Psoas muscle (tissue), 8 donors: ENCODE results near the gene USP24. TPM values are rescaled to one million over a fixed set of nuclear protein-coding genes. Genes with fewer than 3 reads are reported as not detected.

Experiments
- ATAC-seq, 4 donors: fragments of 200-7000 bp; cut with Tn5 transposase; one replicate each; pipeline ENCODE4 v1.9.1; 2020; ENCODE audit warnings: moderate library complexity in 3 of 4, mild to moderate bottlenecking in 2 of 4
- DNase-seq, 2 donors: peaks; one replicate each; pipeline ENCODE4 v3.0.0-alpha.2; 2020
- H3K27ac ChIP-seq: fragments of 200-600 bp; one replicate; pipeline ENCODE4 v1.8.0; 2022
- H3K27me3 ChIP-seq, 3 donors: fragments of 200-600 bp in 1 of 3; one replicate each; pipeline versions ENCODE4 v1.6.1 to v1.8.0; 2013 to 2022; ENCODE audit warnings: low read length in 2 of 3, mild to moderate bottlenecking in 2 of 3, moderate library complexity in 1 of 3; ENCODE audit not compliant: insufficient read depth in 3 of 3
- H3K36me3 ChIP-seq, 2 donors: fragments of 200-600 bp in 1 of 2; one replicate each; pipeline versions ENCODE4 v1.6.1 to v1.8.0; 2013 to 2022; ENCODE audit warnings: low read depth in 1 of 2, mild to moderate bottlenecking in 1 of 2, moderate library complexity in 1 of 2; ENCODE audit not compliant: insufficient read depth in 1 of 2
- H3K4me1 ChIP-seq: fragments of 200-600 bp; one replicate; pipeline ENCODE4 v1.8.0; 2022
- H3K4me3 ChIP-seq: fragments of 200-600 bp; one replicate; pipeline ENCODE4 v1.8.0; 2022; ENCODE audit warnings: mild to moderate bottlenecking
- H3K9me3 ChIP-seq: fragments of 200-600 bp; one replicate; pipeline ENCODE4 v1.8.0; 2022
- WGBS, 3 donors: extraction: QIAGEN DNeasy Blood & Tissue Kit; methylation state at CpG; one replicate each; pipeline versions ENCODE4 v1.1.6 to v1.1.7; 2013; 5-methylcytosine and 5-hydroxymethylcytosine counted together
- intact Hi-C, 2 donors: fragments of 100-400 bp; cut with DNase I; formaldehyde crosslinking; loops; one replicate each; pipeline versions ENCODE4 v1.11.0 to v1.14.2; 2022
- polyA plus RNA-seq, 3 donors: library from polyadenylated mRNA; stranded (reverse); fragments of 200-250 nt; gene quantifications; one replicate each; pipeline ENCODE4 v1.2.3, GENCODE V29; 2013
- total RNA-seq, 4 donors: library from RNA; stranded (reverse); fragmentation: NEBNext Ultra II Directional in 2 of 4; extraction: Animal tissue kit (Norgen Biotek cat#: 25700) in 2 of 4; gene quantifications; one replicate each; pipeline versions ENCODE4 v1.2.1 to v1.2.4, GENCODE V29; 2021 to 2023
- TF ChIP-seq, protein P1 (sequence below): fragments of 200-600 bp; IDR thresholded peaks from one replicate; pipeline ENCODE4 v1.8.0; 2022; ENCODE audit warnings: antibody characterized with exemption
- donor health status: healthy with polysubstance abuse.
- donor health status: DM: no; HTN: no; CAD: no; lungs with moderate emphysema.
- donor health status: Bipolar disorder and iron deficiency.
- donor health status: healthy.
- donor health status: DM: yes; HTN: yes; CAD: no.
- donor health status: DM: no; HTN: no; CAD: no.
- donor health status: DM: no; HTN: no; CAD: no.
- donor health status: DM: yes; HTN: yes; CAD: no.

USP24 gene
- total and polyA plus RNA-seq, 7 donors = 14.6 to 67.9 (median 53.2) TPM

DNA sequence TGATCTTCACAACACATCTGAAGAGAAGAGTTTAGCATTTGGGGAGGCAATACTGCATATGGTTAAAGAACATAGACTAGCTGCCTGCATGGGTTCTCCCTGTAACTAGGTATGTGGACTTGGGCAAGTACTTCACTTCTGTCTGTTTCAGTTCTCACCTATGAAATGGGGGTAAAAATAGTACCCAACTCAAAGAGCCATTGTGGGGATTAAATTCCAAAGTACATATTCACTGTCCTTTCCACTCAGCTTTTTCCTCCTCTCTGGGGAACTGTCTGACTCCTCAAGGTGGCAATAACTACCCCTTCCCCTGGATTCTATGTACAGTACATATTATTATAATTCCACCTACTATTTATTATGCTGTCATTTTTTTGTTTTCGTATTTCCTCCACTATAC lies 44.7 kb downstream of the USP24 start:
- peaks cover 0 to 63% of the 10 kb centered on the region in 2 donors for H3K36me3 ChIP-seq
- TF ChIP-seq, protein P1, sequence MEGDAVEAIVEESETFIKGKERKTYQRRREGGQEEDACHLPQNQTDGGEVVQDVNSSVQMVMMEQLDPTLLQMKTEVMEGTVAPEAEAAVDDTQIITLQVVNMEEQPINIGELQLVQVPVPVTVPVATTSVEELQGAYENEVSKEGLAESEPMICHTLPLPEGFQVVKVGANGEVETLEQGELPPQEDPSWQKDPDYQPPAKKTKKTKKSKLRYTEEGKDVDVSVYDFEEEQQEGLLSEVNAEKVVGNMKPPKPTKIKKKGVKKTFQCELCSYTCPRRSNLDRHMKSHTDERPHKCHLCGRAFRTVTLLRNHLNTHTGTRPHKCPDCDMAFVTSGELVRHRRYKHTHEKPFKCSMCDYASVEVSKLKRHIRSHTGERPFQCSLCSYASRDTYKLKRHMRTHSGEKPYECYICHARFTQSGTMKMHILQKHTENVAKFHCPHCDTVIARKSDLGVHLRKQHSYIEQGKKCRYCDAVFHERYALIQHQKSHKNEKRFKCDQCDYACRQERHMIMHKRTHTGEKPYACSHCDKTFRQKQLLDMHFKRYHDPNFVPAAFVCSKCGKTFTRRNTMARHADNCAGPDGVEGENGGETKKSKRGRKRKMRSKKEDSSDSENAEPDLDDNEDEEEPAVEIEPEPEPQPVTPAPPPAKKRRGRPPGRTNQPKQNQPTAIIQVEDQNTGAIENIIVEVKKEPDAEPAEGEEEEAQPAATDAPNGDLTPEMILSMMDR = no peak
- no peaks in the 10 kb centered on the region for H3K27me3 ChIP-seq
- no peak for DNase-seq
- WGBS, 3 donors = 92 to 100% (median 94%) methylated on average over 1 of the region's 1 CpG
- intact Hi-C loops = loop anchor here in 1 of 2 donors (5.0 kb wide), 1 partner anchor 42 kb away; no protein-coding TSS in a partner anchor
- H3K9me3 ChIP-seq = no peaks in the 10 kb centered on the region
- ATAC-seq = peak in 3 of 4 donors; percentile 42 to 74 (median 63)
- H3K27ac ChIP-seq = no peak overlapping the region
- no peak overlapping the region for H3K4me3 ChIP-seq
- H3K4me1 ChIP-seq = peaks cover 39% of the 10 kb centered on the region

DNA sequence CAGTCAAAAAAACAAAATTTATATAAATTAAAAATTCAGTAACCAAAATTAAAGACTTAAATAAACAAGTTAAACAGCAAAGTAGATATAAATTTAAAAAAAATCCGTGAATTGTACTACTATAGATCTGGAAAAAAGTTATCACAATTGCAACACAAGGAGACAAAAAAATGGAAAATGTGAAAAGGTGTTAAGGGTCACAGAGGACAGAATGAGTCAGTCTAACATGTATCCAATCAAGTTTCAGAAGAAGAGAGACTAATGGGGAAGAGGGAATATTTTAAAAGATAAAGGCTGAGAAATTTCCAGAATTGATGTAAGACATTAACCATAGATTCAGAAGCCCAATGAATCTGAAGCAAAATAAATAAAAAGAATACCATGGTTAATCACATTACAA lies 46.0 kb downstream of the USP24 start:
- 89 to 95% (median 90%) methylated on average over 1 of the region's 1 CpG for WGBS, 3 donors
- peaks cover 0 to 75% of the 10 kb centered on the region in 2 donors for H3K36me3 ChIP-seq
- no peak overlapping the region for H3K27ac ChIP-seq
- no peaks in the 10 kb centered on the region for H3K9me3 ChIP-seq
- TF ChIP-seq, protein P1 = no peak
- DNase-seq = no peak
- H3K4me1 ChIP-seq = peaks cover 33% of the 10 kb centered on the region
- ATAC-seq = no peak
- intact Hi-C loops = no loop called here
- H3K27me3 ChIP-seq = no peaks in the 10 kb centered on the region
- no peak overlapping the region for H3K4me3 ChIP-seq

DNA sequence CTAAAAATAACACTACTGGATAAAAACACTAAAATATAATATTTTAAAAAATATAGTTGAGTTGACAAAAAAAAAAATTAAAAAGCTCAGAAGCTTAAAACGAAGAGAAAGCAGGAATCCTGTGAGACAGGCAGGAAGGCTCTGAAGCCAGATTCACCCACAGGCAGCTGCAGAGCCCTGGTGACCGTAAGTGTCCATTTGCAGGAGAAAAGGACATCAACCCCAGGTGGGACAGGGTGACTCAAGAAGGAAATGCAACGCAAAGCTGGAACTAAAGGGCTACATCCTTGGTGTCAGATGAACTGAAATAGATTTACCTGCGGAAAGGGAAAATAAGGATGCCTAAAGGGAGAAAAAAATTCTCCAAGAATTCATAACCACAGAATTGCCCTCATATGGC lies 46.8 kb downstream of the USP24 start:
- WGBS, 3 donors = 74 to 77% (median 75%) methylated on average over 4 of the region's 4 CpGs
- TF ChIP-seq, protein P1 = no peak
- H3K4me3 ChIP-seq = no peak overlapping the region
- H3K27me3 ChIP-seq = no peaks in the 10 kb centered on the region
- ATAC-seq = no peak
- intact Hi-C loops = no loop called here
- no peaks in the 10 kb centered on the region for H3K9me3 ChIP-seq
- no peak for DNase-seq
- H3K4me1 ChIP-seq = peaks cover 25% of the 10 kb centered on the region
- no peak overlapping the region for H3K27ac ChIP-seq
- H3K36me3 ChIP-seq = peaks cover 0 to 81% of the 10 kb centered on the region in 2 donors

DNA sequence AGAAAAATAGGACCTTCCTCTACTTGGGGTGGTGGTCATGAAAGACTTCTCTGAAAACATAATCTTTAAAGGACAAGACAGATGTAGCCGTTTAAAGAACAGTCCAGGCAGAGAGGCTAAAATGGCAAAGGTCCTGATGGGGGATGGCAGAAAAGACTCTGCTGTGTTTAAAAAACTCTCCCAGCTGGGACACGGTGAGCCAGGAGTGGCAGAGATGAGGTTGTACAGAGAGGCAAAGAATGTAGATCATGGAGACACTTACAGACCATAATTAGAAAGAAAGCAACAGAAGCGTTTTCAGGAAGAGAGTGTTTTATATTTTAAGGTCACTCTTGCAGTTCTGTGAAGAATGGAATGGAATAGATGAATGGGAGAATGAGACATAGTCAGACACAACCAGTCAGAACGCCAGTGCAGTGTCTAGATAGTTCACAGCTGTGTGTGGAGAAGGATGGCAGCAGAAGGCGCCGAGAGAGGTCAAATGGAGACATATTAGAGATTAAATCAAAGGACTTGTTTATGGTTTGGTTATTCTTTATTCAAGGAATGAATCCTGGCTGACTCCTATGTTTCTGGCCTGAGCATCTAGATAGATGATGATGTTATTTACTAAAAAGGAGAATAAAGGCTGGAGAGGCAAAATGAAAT lies 47.8 kb downstream of the USP24 start:
- Histone ChIP-seq H3K27me3 (no peaks in the 10 kb centered on the region), H3K4me1 (peaks cover 20% of the 10 kb centered on the region), H3K9me3 (no peaks in the 10 kb centered on the region), H3K4me3 (no peak overlapping the region), H3K27ac (no peak overlapping the region), H3K36me3 (peaks cover 0 to 81% of the 10 kb centered on the region in 2 donors)
- DNase-seq (no peak), ATAC-seq (no peak)
- intact Hi-C loops = loop anchor here in 1 of 2 donors (2.0 kb wide), 1 partner anchor 17 kb away; no protein-coding TSS in a partner anchor
- WGBS, 3 donors = 81 to 87% (median 83%) methylated on average over 6 of the region's 6 CpGs
- TF ChIP-seq, protein P1 = no peak
